ENCODE measurements around the gene ULBP3. TPM values are rescaled to one million over a fixed set of nuclear protein-coding genes. Genes with fewer than 3 reads are reported as not detected.
"Not testable (repeated sequence)": the region's sequence is repeated elsewhere in the genome, so short reads cannot be mapped to it uniquely, and the experiment has no call there.

Gene ULBP3
- polyA plus RNA-seq, 1 donor: 1.6 TPM

- no peak for DNase-seq
Measured at GRCh38 chr6:150076196-150076893, 7.4 kb upstream of the ULBP3 start.

- no peak for DNase-seq
Measured at GRCh38 chr6:150075034-150075421, 6.1 kb upstream of the ULBP3 start.

GRCh38 chr6:150074396-150075033 lies 5.6 kb upstream of the ULBP3 start:
- DNase-seq: not testable (repeated sequence)

GRCh38 chr6:150072201-150072600 lies 3.3 kb upstream of the ULBP3 start:
- DNase-seq: no peak

- no peak for DNase-seq
Measured at GRCh38 chr6:150070236-150070818, 1.4 kb upstream of the ULBP3 start.

- no peak for DNase-seq
Measured at GRCh38 chr6:150069706-150070105, 785 bp upstream of the ULBP3 start.

- no peak for DNase-seq
Measured at GRCh38 chr6:150068151-150068550, 770 bp downstream of the ULBP3 start.

GRCh38 chr6:150065083-150065482 lies 3.8 kb downstream of the ULBP3 start:
- DNase-seq: no peak

- no peak for DNase-seq
Measured at GRCh38 chr6:150063640-150064039, 5.3 kb downstream of the ULBP3 start.

- not testable (repeated sequence) for DNase-seq
Measured at GRCh38 chr6:150059973-150060372, 8.9 kb downstream of the ULBP3 start.

GRCh38 chr6:150058986-150059385 lies 9.9 kb downstream of the ULBP3 start:
- no peak for DNase-seq

- no peak for DNase-seq
Measured at GRCh38 chr6:150058231-150058792, 10.6 kb downstream of the ULBP3 start.

GRCh38 chr6:150057501-150057951 lies 11.4 kb downstream of the ULBP3 start:
- DNase-seq: no peak

GRCh38 chr6:150056916-150057315 lies 12.0 kb downstream of the ULBP3 start:
- DNase-seq: no peak

- no peak for DNase-seq
Measured at GRCh38 chr6:150056156-150056555, 12.8 kb downstream of the ULBP3 start.

GRCh38 chr6:150055131-150055530 lies 13.8 kb downstream of the ULBP3 start:
- DNase-seq: no peak

GRCh38 chr6:150053450-150053849 lies 15.5 kb downstream of the ULBP3 start:
- DNase-seq: no peak

- no peak for DNase-seq
Measured at GRCh38 chr6:150050846-150051245, 18.1 kb downstream of the ULBP3 start.

GRCh38 chr6:150048099-150048498 lies 20.8 kb downstream of the ULBP3 start:
- DNase-seq: no peak

- DNase-seq: no peak
Measured at GRCh38 chr6:150046943-150047342, 22.0 kb downstream of the ULBP3 start.

GRCh38 chr6:150044621-150045145 lies 24.2 kb downstream of the ULBP3 start:
- no peak for DNase-seq

- DNase-seq: no peak
Measured at GRCh38 chr6:150043501-150044412, 25.2 kb downstream of the ULBP3 start.

Measured in hindlimb muscle (tissue), 1 donor.